GM10266 (cell line): Measurements from ENCODE around the gene OBSCN.

Source experiments
- DNase-seq: peaks from one replicate; pipeline ENCODE4 v3.0.0; 2012; ENCODE audit errors: extremely low spot score
- TF ChIP-seq, protein P1 (sequence below): IDR thresholded peaks from 2 replicates; pipeline ENCODE4 v1.5.1; 2012; ENCODE audit warnings: mild to moderate bottlenecking, low read depth; ENCODE audit not compliant: control insufficient read depth, insufficient read depth; ENCODE audit errors: missing control alignments

OBSCN gene

DNA sequence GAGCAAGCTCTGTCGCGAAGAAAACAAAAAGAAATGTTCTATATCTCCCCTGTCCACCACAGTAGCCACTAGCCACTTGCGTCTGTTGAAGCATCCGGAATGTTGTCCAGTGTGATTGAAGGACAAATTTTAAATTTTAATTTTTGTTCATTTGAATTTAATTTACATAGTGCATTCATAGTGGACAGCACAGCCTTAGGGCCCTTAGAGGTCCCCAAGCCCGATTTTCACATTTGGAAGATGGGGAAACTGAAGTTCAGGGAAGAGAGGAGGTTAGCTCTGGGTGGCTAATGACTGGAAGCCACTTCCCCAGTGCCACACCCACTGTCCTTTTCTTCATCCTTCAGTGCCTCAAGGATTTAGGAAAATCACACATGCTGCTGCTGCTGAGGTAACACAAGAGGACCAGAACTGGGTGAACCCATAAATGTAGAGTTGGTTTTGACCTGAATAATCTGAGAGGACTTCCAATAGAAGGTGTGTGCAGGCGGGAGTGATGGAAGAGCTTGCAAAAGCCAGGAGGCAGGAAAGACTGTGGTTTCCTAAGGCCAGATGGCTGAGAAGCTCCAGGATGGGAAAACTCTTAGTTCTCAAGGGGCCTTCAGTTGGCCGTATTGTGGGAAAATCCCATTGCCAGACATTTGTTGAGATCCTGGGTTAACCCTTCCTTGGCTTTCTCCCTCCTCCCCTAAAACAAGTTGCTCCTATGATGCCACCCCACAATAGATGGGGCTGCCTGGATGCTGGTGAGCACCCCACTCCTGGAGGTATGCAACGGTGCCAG lies 149.2 kb downstream of the OBSCN start:
- TF ChIP-seq, protein P1, sequence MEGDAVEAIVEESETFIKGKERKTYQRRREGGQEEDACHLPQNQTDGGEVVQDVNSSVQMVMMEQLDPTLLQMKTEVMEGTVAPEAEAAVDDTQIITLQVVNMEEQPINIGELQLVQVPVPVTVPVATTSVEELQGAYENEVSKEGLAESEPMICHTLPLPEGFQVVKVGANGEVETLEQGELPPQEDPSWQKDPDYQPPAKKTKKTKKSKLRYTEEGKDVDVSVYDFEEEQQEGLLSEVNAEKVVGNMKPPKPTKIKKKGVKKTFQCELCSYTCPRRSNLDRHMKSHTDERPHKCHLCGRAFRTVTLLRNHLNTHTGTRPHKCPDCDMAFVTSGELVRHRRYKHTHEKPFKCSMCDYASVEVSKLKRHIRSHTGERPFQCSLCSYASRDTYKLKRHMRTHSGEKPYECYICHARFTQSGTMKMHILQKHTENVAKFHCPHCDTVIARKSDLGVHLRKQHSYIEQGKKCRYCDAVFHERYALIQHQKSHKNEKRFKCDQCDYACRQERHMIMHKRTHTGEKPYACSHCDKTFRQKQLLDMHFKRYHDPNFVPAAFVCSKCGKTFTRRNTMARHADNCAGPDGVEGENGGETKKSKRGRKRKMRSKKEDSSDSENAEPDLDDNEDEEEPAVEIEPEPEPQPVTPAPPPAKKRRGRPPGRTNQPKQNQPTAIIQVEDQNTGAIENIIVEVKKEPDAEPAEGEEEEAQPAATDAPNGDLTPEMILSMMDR = no peak
- no peak for DNase-seq

- TF ChIP-seq, protein P1 = no peak
- DNase-seq = no peak
Observed at GRCh38 chr1:228358039-228358763, 150.4 kb downstream of the OBSCN start.

GRCh38 chr1:228358764-228359612 lies 151.1 kb downstream of the OBSCN start:
- DNase-seq = no peak
- TF ChIP-seq, protein P1 = no peak

DNA sequence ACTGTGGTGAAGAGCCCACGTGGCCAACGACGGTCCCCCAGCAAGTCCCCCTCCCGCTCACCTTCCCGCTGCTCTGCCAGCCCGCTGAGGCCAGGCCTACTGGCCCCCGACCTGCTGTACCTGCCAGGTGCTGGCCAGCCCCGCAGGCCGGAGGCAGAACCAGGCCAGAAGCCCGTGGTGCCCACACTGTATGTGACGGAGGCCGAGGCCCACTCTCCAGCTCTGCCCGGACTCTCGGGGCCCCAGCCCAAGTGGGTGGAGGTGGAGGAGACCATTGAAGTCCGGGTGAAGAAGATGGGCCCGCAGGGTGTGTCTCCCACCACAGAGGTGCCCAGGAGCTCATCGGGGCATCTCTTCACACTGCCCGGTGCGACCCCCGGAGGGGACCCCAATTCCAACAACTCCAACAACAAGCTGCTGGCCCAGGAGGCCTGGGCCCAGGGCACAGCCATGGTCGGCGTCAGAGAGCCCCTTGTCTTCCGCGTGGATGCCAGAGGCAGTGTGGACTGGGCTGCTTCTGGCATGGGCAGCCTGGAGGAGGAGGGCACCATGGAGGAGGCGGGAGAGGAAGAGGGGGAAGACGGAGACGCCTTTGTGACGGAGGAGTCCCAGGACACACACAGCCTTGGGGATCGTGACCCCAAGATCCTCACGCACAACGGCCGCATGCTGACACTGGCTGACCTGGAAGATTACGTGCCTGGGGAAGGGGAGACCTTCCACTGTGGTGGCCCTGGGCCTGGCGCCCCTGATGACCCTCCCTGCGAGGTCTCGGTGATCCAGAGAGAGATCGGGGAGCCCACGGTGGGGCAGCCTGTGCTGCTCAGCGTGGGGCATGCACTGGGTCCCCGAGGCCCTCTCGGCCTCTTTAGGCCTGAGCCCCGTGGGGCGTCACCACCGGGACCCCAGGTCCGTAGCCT lies 152.0 kb downstream of the OBSCN start:
- TF ChIP-seq, protein P1 = no peak
- no peak for DNase-seq

GRCh38 chr1:228360533-228361313 lies 152.9 kb downstream of the OBSCN start:
- TF ChIP-seq, protein P1 = no peak
- DNase-seq = no peak
